HG03097 (cell line): Measurements from ENCODE around the gene NPR2.
A peak's percentile ranks its signal among the peaks of the same experiment; 100 is the strongest.

Source experiments
- ATAC-seq: cut with Tn5 transposase; IDR thresholded peaks from one replicate; pipeline ENCODE4 v1.9.1; 2021; ENCODE audit not compliant: unreplicated experiment, low FRiP score

Gene NPR2

DNA sequence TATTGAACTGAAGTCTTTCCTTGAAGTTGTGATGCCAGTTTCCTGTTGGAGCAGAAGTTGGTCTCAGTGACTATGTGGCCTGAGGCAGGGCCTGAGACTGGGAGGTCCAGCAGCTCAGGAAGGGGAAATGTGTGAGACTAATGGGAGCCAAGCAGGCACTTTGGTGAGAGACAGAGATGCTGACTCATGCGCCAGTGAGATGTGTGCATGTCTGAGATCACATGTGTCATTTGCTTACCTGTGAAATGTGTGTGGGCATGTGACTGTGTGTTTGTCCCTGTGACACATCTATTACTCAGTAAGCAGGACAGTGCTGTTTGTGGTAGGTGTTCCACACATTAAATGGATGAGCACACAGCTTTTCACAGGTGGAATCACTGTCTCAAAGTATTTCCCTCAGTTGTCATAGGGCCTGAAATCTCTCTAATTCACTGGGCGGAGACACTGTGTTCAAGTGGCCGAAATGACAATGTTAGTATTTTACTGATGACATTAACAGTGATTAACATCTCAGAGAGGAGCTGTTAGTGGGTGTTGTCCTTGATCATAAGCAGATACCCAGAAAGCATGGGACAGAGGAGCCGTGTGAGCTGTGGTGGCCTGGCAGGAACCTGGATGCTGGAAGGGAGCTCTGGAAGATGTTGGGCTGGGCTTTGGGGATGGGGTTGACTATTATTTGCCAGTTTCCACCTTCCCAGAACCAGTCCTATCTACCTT lies 7.4 kb downstream of the NPR2 start:
- no peak for ATAC-seq

- ATAC-seq: no peak
Observed at GRCh38 chr9:35800530-35800929, 9.1 kb downstream of the NPR2 start.

GRCh38 chr9:35801328-35802128 lies 10.1 kb downstream of the NPR2 start:
- no peak for ATAC-seq

DNA sequence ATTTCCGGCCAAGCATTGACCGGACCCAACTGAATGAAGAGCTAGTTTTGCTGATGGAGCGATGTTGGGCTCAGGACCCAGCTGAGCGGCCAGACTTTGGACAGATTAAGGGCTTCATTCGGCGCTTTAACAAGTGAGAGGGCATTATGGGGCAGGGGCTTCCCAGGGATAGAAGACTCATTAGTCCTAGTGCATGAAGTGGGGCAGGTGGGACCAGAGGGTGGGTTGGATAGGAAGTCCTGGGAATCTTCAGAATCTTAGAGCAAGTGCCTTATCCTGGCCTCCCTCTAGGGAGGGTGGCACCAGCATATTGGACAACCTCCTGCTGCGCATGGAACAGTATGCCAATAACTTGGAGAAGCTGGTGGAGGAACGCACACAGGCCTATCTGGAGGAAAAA lies 14.7 kb downstream of the NPR2 start:
- no peak for ATAC-seq

- no peak for ATAC-seq
Observed at GRCh38 chr9:35808433-35808832, 17.0 kb downstream of the NPR2 start.

DNA sequence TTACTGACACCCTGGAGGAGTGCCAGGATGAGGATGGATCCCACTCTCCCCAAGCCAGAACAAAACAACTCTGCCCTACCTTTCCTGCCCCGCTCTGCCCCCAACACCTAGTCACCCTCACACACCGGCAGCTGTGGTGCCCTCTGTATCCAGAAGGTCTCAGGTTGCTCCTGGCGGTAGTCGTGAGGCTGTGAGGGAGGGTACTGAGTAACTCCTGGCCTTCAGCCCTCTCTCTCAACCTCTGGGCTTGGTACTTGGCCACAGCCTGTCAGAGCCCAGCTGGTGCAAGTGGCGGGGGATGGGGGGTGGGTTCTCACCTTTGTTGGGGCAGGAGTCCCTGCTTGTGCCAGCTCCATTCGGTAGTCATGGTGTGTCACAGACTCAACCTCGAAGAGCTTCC lies 18.7 kb downstream of the NPR2 start:
- no peak for ATAC-seq

DNA sequence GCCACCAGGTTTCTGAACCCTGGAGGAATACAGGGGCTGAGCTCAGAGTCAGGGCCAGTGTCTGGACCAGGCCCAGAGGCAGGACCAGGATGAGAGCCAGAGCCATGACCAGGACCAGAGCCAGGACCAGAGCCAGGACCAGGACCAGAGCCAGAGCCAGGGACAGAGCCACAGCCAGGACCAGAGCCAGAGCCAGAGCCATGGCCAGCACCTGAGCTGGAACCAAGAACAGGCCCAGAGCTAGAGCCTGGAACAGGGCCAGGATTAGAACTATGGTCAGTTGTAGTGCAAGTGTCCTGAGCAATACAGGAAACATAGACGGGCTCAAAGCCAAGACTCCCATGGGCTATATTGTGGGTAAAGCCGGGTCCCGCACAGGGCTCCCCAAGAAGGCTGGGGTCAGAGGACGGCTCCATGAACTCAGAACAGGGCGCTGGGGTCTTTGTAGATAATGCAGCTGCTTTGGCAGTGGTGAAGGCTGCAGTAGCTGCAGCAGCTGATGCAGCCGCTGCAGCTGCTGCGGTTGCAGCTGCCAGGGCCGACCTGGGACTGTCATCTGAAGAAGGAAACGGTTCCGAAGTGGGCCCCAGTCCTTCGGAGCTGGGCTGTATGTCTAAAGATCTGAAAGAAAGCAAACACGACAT lies 20.1 kb downstream of the NPR2 start:
- no peak for ATAC-seq

- peak; percentile 50 for ATAC-seq
Observed at GRCh38 chr9:35812025-35812602, 20.7 kb downstream of the NPR2 start, which contains the start of gene SPAG8. SPAG8 (minus strand) TSS chr9:35812262; CDS start chr9:35812147, 115 bp downstream.

DNA sequence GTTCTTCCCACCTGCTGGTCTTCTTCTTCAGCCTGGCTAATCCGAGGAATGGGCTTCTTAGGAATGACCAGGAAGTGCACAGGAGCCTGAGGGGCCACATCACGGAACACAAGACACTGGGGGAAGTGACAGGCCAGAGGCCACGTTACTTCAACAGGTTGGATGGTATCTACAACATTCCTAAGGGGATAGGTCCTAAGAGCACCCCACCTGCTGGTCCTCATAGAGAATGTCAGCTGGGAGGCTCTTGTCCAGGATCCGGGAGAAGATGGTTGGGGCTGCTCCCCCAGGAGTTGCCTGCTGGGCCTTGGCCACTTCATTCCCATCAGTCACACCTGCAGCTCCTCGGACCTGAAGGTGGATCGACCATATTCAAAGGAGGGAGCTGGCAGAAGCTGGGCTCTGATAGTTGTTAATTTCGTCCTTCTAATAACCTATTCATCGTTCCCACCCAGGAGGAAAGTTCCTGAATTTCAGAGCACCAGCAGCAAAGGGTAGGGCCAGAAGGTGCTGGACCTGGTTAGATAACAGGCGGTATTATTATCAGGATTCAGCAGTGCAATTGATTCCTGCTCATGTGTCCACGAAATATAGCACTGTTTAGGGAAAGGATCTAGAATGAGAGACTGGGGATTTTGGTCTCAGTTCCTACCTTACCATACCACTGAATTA lies 22.2 kb downstream of the NPR2 start:
- ATAC-seq: no peak

GRCh38 chr9:35814106-35814840 lies 22.9 kb downstream of the NPR2 start:
- peak; percentile 24 for ATAC-seq

GRCh38 chr9:35814841-35815543 lies 23.6 kb downstream of the NPR2 start, which contains the start of gene HINT2:
HINT2 (minus strand) TSS chr9:35815042; CDS start chr9:35814979, 63 bp downstream.
- peak; percentile 60 for ATAC-seq

DNA sequence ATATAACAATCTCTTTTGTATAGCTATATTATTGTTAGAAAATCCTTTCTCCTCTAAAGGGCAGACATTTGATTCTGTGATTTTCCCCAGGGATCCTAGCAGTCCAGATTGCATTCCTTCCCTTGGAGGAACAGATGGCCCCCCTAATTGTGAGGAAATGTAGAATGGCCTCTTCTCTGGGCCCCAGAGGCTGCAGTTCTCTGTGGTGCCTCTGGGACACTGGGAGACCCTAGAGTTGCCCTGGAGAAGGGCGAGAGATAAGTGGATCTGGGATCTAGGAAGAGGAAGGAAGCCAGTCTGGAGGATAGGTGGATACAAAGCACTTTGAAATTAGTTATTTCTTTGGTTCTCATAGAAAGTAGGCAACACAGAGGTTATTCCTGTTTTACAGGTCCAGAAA lies 25.3 kb downstream of the NPR2 start:
- ATAC-seq: no peak

DNA sequence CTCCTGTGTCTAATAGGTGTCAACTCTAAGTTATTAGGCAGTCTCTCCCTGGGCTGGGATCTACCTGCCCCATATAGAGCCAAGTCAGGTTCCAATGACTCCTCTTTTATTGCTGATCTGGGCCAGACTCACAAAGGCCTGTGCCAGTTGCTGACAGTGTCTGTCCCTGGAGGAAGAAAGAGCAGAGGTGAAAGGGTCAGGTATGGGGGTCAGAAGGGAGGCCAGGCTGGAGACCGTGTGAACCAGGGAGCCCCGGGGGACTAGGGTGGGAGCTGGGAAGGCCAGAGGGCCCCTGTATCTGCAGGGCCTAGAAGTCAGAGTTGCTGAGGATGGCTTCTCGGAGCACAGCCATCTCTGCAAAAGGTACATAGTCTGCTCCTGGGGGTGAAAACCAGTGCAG lies 26.9 kb downstream of the NPR2 start:
- ATAC-seq: no peak

- ATAC-seq: no peak
Observed at GRCh38 chr9:35820076-35820475, 28.7 kb downstream of the NPR2 start.

- no peak for ATAC-seq
Observed at GRCh38 chr9:35822926-35823325, 31.5 kb downstream of the NPR2 start.

- no peak for ATAC-seq
Observed at GRCh38 chr9:35826071-35826701, 34.8 kb downstream of the NPR2 start.

DNA sequence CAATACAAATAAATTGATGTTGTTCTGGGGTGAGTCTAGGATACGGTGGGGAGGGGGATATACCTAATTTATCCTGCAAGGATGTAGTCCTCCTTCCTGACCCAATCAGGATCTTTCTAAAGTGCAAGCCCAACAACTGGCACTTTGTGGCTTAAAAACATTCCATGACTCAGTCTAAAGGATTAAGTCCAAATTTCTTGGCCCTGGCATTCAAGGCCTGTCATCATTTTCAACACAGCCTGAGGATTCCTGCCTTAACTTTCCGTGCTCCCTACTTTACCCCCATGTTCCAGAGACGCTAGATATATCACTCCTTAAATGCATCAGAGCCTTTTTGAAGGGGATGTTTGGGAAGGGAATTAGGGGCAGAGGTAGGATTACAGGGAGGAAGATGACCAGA lies 36.1 kb downstream of the NPR2 start:
- ATAC-seq: no peak

- peak; percentile 15 for ATAC-seq
Observed at GRCh38 chr9:35828716-35829083, 37.3 kb downstream of the NPR2 start, which contains the start of gene FAM221B. FAM221B (minus strand) TSS chr9:35828732; CDS start chr9:35826161, 2,571 bp downstream.
